H1 (cell line): ENCODE results near the gene NDUFA3. TPM values are rescaled to one million over a fixed set of nuclear protein-coding genes. Genes with fewer than 3 reads are reported as not detected.

Experiments used
- BACH1 ChIP-seq: IDR thresholded peaks from 2 replicates; pipeline ENCODE4 v1.6.1; 2012; ENCODE audit warnings: low read length, improper control_type of control experiment
- CBX8 ChIP-seq: fragments of 300-800, 300-1000 bp; sonication (generic); IDR thresholded peaks from 2 replicates; pipeline ENCODE4 v1.7.1; 2016; ENCODE audit warnings: low read depth, low read length, borderline replicate concordance
- CHD1 ChIP-seq: IDR thresholded peaks from 2 replicates; pipeline ENCODE4 v1.6.1; 2012; ENCODE audit warnings: low read depth, low read length, improper control_type of control experiment
- EZH2 ChIP-seq: fragments of 200-600 bp; sonication (generic); IDR thresholded peaks from 2 replicates; pipeline ENCODE4 v1.7.1; 2012; ENCODE audit warnings: low read depth, mild to moderate bottlenecking, moderate library complexity, low read length, inconsistent platforms; ENCODE audit not compliant: severe bottlenecking
- FOSL1 ChIP-seq: IDR thresholded peaks from 2 replicates; pipeline ENCODE4 v1.6.1; 2011; ENCODE audit warnings: mild to moderate bottlenecking, low read depth, low read length, moderate library complexity; ENCODE audit not compliant: insufficient read depth
- JUN ChIP-seq: IDR thresholded peaks from 2 replicates; pipeline ENCODE4 v1.6.1; 2011; ENCODE audit warnings: low read depth, mild to moderate bottlenecking, improper control_type of control experiment, low read length
- NANOG ChIP-seq: IDR thresholded peaks from 2 replicates; pipeline ENCODE4 v1.6.1; 2011; ENCODE audit warnings: low read length, low read depth, mild to moderate bottlenecking, inconsistent platforms; ENCODE audit not compliant: insufficient read depth, poor library complexity, severe bottlenecking
- RNF2 ChIP-seq: fragments of 200-900, 300-1000 bp; sonication (generic); IDR thresholded peaks from 2 replicates; pipeline ENCODE4 v1.7.1; 2016; ENCODE audit warnings: borderline replicate concordance, low read depth, mild to moderate bottlenecking, antibody characterized with exemption, low read length; ENCODE audit not compliant: poor library complexity, severe bottlenecking; ENCODE audit errors: missing control alignments
- SIX5 ChIP-seq: IDR thresholded peaks from 2 replicates; pipeline ENCODE4 v1.6.1; 2011; ENCODE audit warnings: mild to moderate bottlenecking, low read depth, low read length
- SUZ12 ChIP-seq: fragments of 200-600 bp; sonication (generic); IDR thresholded peaks from 2 replicates; pipeline ENCODE4 v1.6.1; 2012; ENCODE audit warnings: mild to moderate bottlenecking, inconsistent platforms, low read length, moderate library complexity, mixed read lengths
- ZNF274 ChIP-seq: IDR thresholded peaks from 2 replicates; pipeline ENCODE4 v1.7.0; 2012; ENCODE audit warnings: low read length, borderline replicate concordance; ENCODE audit errors: extremely low read depth
- polyA plus RNA-seq, 7 experiments: library from polyadenylated mRNA; depleted of rRNA in 3 of 7; stranded (reverse) in 5 of 7; unstranded in 2 of 7; fragments of >200 nt in 5 of 7; fragments of 200-250 nt in 2 of 7; gene quantifications; 1 replicate in 5 of 7; 2 replicates in 1 of 7; 4 replicates in 1 of 7; pipeline versions ENCODE4 v1.2.1 to v1.2.3, GENCODE V29; 2011 to 2013; ENCODE audit warnings: missing spikeins in 2 of 7, mixed read lengths in 2 of 7
- total RNA-seq: library from RNA; stranded (reverse); fragmentation: NEBNext Ultra II Directional; extraction: Animal tissue kit (Norgen Biotek cat#: 25700); gene quantifications from 2 replicates; pipeline ENCODE4 v1.2.1, GENCODE V29; 2021
- TF ChIP-seq, protein P1 (sequence below): fragments of 300-600 bp; sonication (generic); IDR thresholded peaks from 2 replicates; pipeline ENCODE4 v1.7.1; 2012; ENCODE audit warnings: low read length, moderate library complexity, mild to moderate bottlenecking, inconsistent platforms; ENCODE audit not compliant: insufficient replicate concordance

Gene NDUFA3
- total and polyA plus RNA-seq, 2 of the 8 experiments (the other 6 are each of a cell fraction or from before 2014, with no cell fraction given): 175 to 208 TPM

DNA sequence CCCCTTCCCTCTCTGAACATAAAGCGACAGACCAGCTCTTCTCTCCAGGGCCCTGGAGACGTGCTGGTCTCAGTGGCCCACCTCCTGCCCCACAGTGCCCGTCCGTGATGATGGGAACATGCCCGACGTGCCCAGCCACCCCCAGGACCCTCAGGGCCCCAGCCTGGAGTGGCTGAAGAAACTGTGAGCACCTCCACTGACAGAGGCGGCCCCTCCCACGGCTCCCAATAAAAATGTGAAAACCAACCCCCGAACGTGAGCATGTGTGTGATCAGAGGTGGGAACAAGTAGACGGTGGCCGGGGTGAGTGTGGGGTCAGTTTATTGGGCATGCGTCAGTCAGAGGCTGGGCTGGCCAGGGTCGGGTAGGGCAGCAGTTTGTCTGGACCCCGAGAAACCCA is 4.1 kb downstream of the NDUFA3 start (continued):
- TF ChIP-seq, protein P1, sequence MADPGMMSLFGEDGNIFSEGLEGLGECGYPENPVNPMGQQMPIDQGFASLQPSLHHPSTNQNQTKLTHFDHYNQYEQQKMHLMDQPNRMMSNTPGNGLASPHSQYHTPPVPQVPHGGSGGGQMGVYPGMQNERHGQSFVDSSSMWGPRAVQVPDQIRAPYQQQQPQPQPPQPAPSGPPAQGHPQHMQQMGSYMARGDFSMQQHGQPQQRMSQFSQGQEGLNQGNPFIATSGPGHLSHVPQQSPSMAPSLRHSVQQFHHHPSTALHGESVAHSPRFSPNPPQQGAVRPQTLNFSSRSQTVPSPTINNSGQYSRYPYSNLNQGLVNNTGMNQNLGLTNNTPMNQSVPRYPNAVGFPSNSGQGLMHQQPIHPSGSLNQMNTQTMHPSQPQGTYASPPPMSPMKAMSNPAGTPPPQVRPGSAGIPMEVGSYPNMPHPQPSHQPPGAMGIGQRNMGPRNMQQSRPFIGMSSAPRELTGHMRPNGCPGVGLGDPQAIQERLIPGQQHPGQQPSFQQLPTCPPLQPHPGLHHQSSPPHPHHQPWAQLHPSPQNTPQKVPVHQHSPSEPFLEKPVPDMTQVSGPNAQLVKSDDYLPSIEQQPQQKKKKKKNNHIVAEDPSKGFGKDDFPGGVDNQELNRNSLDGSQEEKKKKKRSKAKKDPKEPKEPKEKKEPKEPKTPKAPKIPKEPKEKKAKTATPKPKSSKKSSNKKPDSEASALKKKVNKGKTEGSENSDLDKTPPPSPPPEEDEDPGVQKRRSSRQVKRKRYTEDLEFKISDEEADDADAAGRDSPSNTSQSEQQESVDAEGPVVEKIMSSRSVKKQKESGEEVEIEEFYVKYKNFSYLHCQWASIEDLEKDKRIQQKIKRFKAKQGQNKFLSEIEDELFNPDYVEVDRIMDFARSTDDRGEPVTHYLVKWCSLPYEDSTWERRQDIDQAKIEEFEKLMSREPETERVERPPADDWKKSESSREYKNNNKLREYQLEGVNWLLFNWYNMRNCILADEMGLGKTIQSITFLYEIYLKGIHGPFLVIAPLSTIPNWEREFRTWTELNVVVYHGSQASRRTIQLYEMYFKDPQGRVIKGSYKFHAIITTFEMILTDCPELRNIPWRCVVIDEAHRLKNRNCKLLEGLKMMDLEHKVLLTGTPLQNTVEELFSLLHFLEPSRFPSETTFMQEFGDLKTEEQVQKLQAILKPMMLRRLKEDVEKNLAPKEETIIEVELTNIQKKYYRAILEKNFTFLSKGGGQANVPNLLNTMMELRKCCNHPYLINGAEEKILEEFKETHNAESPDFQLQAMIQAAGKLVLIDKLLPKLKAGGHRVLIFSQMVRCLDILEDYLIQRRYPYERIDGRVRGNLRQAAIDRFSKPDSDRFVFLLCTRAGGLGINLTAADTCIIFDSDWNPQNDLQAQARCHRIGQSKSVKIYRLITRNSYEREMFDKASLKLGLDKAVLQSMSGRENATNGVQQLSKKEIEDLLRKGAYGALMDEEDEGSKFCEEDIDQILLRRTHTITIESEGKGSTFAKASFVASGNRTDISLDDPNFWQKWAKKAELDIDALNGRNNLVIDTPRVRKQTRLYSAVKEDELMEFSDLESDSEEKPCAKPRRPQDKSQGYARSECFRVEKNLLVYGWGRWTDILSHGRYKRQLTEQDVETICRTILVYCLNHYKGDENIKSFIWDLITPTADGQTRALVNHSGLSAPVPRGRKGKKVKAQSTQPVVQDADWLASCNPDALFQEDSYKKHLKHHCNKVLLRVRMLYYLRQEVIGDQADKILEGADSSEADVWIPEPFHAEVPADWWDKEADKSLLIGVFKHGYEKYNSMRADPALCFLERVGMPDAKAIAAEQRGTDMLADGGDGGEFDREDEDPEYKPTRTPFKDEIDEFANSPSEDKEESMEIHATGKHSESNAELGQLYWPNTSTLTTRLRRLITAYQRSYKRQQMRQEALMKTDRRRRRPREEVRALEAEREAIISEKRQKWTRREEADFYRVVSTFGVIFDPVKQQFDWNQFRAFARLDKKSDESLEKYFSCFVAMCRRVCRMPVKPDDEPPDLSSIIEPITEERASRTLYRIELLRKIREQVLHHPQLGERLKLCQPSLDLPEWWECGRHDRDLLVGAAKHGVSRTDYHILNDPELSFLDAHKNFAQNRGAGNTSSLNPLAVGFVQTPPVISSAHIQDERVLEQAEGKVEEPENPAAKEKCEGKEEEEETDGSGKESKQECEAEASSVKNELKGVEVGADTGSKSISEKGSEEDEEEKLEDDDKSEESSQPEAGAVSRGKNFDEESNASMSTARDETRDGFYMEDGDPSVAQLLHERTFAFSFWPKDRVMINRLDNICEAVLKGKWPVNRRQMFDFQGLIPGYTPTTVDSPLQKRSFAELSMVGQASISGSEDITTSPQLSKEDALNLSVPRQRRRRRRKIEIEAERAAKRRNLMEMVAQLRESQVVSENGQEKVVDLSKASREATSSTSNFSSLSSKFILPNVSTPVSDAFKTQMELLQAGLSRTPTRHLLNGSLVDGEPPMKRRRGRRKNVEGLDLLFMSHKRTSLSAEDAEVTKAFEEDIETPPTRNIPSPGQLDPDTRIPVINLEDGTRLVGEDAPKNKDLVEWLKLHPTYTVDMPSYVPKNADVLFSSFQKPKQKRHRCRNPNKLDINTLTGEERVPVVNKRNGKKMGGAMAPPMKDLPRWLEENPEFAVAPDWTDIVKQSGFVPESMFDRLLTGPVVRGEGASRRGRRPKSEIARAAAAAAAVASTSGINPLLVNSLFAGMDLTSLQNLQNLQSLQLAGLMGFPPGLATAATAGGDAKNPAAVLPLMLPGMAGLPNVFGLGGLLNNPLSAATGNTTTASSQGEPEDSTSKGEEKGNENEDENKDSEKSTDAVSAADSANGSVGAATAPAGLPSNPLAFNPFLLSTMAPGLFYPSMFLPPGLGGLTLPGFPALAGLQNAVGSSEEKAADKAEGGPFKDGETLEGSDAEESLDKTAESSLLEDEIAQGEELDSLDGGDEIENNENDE: no peak
- TF ChIP-seq RNF2 (no peak), EZH2 (no peak), CBX8 (no peak), SIX5 (no peak), ZNF274 (no peak), FOSL1 (no peak), NANOG (no peak), JUN (no peak), SUZ12 (no peak), BACH1 (no peak), CHD1 (no peak)
